Activated naive CD8-positive, alpha-beta T cell treated with anti-CD3 and anti-CD28 coated beads for 36 hours (primary cell): ENCODE results near the gene NYNRIN. TPM values are rescaled to one million over a fixed set of nuclear protein-coding genes. Genes with fewer than 3 reads are reported as not detected.

Experiments used
- DNase-seq: peaks from one replicate; pipeline ENCODE4 v3.0.0; 2021
- H3K27ac Mint-ChIP-seq: one replicate; pipeline ENCODE4 v1.8.0; 2022; ENCODE audit warnings: mild to moderate bottlenecking, moderate library complexity, mixed read lengths
- H3K27me3 Mint-ChIP-seq: one replicate; pipeline ENCODE4 v1.8.0; 2022; ENCODE audit warnings: mild to moderate bottlenecking, mixed read lengths
- H3K36me3 Mint-ChIP-seq: one replicate; pipeline ENCODE4 v1.8.0; 2021; ENCODE audit warnings: mild to moderate bottlenecking, mixed read lengths
- H3K4me1 Mint-ChIP-seq: one replicate; pipeline ENCODE4 v1.8.0; 2021; ENCODE audit warnings: mixed read lengths
- H3K4me3 Mint-ChIP-seq: one replicate; pipeline ENCODE4 v1.8.0; 2022; ENCODE audit warnings: mild to moderate bottlenecking, moderate library complexity, mixed read lengths
- H3K9me3 Mint-ChIP-seq: one replicate; pipeline ENCODE4 v1.8.0; 2022; ENCODE audit warnings: mixed read lengths
- total RNA-seq, 2 experiments: library from RNA; stranded (reverse); gene quantifications; one replicate each; pipeline ENCODE4 v1.2.3, GENCODE V29; 2021

NYNRIN gene
- total RNA-seq, 2 experiments from 2014 or later: 0.08 to 0.10 TPM

DNA sequence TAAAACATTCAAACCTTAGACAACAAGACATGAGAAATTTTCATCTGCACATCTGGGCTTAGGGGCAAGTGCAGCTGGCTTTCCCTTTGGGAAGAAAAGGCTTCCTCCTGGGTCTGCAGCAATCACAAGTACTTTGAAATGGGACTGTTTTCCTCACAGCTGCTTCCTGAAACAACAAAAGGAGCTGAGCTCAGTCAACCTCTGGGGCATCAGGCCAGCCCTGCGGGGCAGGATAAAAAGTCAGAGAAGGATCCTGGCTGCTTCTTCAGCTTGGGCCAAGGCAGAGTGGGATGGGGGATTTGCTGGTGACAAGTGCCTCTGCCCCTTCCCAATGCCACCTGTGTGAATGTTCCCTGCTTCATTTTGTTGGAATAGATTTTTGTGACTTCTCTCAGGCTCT is 59.9 kb downstream of the NYNRIN start:
- peaks cover 32% of the 10 kb centered on the region for H3K36me3 Mint-ChIP-seq
- no peak for DNase-seq
- peaks cover 14% of the 10 kb centered on the region for H3K9me3 Mint-ChIP-seq
- H3K4me1 Mint-ChIP-seq: peaks cover 13% of the 10 kb centered on the region
- no peak overlapping the region for H3K4me3 Mint-ChIP-seq
- H3K27me3 Mint-ChIP-seq: no peaks in the 10 kb centered on the region
- no peak overlapping the region for H3K27ac Mint-ChIP-seq

DNA sequence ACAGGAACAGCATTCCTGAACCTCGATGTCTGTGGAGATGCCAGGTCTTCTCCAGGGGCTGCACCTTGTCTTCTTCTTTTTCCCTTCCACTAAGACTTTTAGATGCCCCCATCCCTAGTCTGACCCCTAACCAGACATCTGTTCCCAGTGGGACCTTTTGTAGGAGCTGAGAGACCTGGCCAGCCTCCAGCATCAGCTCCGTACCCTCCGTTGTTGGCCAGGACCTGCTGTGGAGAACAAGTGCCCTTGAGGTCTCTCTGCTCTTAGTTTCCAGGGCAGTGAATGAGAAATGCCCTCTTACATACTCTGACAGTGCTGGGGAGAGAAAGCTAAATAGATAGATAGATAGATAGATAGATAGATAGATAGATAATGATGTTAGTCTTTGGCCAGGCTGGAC is 60.5 kb downstream of the NYNRIN start:
- peaks cover 17% of the 10 kb centered on the region for H3K4me1 Mint-ChIP-seq

DNA sequence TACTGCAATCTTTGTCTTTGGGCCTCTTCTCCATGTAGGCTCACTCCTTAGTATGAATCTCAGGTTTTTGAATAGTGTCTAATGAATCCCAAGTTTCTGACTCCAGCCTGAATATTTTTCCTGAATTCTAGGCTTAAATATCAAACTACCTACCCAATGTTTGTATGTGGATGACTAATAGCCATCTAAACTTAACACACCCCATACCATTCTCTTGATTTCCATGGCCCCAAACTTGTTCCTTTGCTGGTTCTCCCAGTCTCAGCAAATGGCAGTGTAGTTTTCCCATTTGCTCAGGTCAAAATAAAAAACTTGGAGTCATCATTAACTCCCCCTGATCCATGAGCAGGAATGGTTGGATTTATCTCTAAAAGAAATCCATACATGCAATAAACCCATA is 62.5 kb downstream of the NYNRIN start:
- Mint-ChIP-seq H3K4me1 (peaks cover 33% of the 10 kb centered on the region), H3K4me3 (no peak overlapping the region), H3K27ac (peak overlapping the region; percentile 22), H3K36me3 (peaks cover 34% of the 10 kb centered on the region), H3K27me3 (no peaks in the 10 kb centered on the region), H3K9me3 (peaks cover 15% of the 10 kb centered on the region)
- DNase-seq: no peak

More for the DNA sequence above, 60.5 kb downstream of the NYNRIN start:
- Mint-ChIP-seq H3K27me3 (no peaks in the 10 kb centered on the region), H3K27ac (no peak overlapping the region), H3K36me3 (peaks cover 29% of the 10 kb centered on the region), H3K4me3 (no peak overlapping the region), H3K9me3 (peaks cover 9% of the 10 kb centered on the region)
- DNase-seq: no peak

DNA sequence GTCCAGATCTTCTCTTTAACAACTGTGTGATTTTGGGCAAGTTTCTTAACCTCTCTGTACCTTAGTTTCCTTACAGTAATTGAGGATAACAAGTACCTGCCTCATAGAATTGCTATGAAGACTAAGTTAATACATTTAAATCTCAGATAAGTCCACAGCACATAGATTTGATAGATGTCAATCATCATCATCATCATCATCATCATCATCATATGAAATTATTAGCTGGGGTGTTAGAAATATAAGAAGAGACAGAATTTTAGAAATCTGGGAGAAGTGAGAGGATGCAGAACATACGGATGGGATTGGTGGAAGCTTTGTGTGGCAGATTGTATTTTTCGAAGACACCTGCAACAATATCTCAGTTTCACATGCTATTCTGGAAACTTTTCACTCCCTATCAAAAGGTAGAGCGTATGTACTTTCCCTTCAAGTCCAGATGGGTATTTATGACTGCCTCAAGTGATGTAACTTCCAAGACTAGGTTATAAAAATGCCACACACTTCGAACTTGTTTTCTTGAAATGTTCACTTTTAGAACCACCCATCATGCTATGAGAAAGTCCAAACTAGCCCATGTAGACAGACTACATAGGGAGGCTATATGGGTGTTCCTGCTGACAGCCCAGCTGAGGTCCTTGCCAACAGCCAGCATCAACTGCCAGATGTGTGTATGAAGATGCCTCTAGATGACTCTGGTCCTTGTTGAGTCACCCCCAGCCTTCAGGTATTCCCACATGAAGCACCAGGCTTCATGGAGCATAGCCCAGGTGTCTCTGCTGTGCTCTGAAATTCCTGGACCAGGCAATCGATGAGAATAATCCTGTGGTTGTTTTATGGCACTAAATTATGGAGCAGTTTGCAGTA is 64.4 kb downstream of the NYNRIN start:
- H3K4me3 Mint-ChIP-seq: no peak overlapping the region

DNA sequence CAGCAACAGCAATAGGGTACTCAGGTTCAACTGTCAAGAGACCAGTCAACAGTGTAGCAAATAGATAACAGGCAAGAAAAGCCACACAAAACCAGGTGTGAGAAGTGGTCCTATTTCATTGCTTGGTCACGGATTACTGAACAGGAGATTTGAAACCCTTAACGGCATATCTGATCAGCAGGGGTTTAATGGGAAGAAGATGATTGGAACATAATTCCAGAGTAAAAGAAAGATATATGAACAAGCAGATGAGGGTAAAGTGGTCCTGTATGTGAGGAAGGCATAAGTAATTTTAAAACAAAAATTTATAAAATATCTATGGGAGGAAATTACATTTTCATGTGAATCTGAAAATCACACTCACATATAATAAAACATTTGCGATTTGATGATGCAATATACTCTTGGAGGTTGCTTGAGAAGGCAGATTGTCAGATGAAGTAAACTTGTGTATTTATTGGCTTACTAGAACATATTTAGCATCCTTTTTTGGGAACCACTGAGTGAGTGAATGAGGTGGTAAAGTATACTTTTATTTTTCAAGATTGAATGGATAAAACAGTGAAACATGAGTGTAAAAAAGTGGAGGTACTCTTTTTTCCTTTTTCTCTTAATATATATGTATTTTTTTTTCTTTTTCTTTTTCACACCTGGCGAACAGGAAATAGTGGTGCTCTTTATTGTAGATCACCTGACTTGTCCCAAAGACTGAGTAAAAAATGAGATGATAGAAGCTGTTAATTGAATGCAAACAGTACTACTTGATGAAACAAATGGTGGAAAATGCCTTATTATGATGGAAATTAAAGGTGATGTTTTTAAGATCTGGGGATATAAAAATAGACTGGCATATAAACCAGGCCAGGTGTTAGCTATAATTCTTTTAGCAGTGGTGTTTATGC is 65.3 kb downstream of the NYNRIN start:
- peak overlapping the region; percentile 14 for H3K4me3 Mint-ChIP-seq
- peaks cover 29% of the 10 kb centered on the region for H3K36me3 Mint-ChIP-seq
- H3K27ac Mint-ChIP-seq: peak overlapping the region; percentile 83
- peaks cover 12% of the 10 kb centered on the region for H3K9me3 Mint-ChIP-seq
- H3K4me1 Mint-ChIP-seq: peaks cover 34% of the 10 kb centered on the region
- no peaks in the 10 kb centered on the region for H3K27me3 Mint-ChIP-seq
- DNase-seq: no peak

More for the DNA sequence above, 64.4 kb downstream of the NYNRIN start:
- DNase-seq: no peak
- Mint-ChIP-seq H3K36me3 (peaks cover 29% of the 10 kb centered on the region), H3K27me3 (no peaks in the 10 kb centered on the region), H3K4me1 (peaks cover 29% of the 10 kb centered on the region), H3K9me3 (peaks cover 12% of the 10 kb centered on the region), H3K27ac (peak overlapping the region; percentile 75)

DNA sequence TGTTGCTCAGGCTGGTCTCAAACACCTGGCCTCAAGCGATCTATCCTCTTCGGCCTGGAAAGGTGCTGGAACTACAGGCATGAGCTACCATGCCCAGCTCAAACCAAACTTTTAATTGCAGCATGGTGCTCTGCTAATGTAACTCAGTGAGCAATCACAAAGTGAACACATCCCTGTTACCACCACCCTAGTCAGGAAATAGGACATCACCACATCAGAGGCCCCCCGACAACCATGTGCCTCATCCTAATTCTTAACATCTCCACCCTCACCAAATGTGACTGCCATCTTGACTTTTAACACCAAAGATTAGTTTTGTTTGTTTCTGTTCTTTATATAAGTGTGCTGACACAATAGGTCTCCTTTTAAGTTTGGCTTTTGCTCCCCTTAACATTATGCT is 66.6 kb downstream of the NYNRIN start:
- no peak for DNase-seq
- Mint-ChIP-seq H3K36me3 (peaks cover 27% of the 10 kb centered on the region), H3K4me1 (peaks cover 34% of the 10 kb centered on the region), H3K27ac (peak overlapping the region; percentile 25), H3K4me3 (no peak overlapping the region), H3K9me3 (peaks cover 12% of the 10 kb centered on the region), H3K27me3 (no peaks in the 10 kb centered on the region)

DNA sequence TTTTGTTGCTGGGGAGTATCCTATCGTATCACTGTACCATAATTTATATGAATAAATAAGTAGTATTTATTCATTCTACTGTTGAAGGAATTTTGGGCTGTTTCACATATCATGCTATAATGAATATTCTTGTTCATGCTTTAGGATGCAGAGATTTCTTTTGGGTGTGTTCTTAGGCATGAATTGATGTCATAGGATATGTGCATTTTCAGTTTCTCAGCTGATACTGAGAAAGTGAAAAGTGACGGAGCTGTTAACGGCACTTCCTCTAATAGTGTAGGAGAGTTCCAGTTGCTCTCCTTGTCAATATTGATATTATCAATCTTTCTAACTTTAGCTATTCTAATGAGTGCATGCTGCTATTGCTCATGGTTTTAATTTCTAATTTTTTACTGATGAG is 67.0 kb downstream of the NYNRIN start:
- peaks cover 30% of the 10 kb centered on the region for H3K36me3 Mint-ChIP-seq
- H3K9me3 Mint-ChIP-seq: peaks cover 15% of the 10 kb centered on the region
- no peaks in the 10 kb centered on the region for H3K27me3 Mint-ChIP-seq
- no peak for DNase-seq
- peaks cover 34% of the 10 kb centered on the region for H3K4me1 Mint-ChIP-seq
- no peak overlapping the region for H3K4me3 Mint-ChIP-seq
- H3K27ac Mint-ChIP-seq: no peak overlapping the region

Other genes with a start within 250 kb of the NYNRIN start
- gene IRF9, start 237.7 kb upstream of the NYNRIN start, total RNA-seq: 100 to 1,000 TPM; 133 to 136 TPM
- gene REC8, start 226.9 kb upstream of the NYNRIN start, total RNA-seq: 10 to 100 TPM; 28.9 to 29.2 TPM
- gene IPO4, start 210.2 kb upstream of the NYNRIN start, total RNA-seq: 100 to 1,000 TPM; 152 to 161 TPM
- 10 to 100 TPM; 20.7 to 22.5 TPM for gene TM9SF1, start 203.6 kb upstream of the NYNRIN start, total RNA-seq
- gene TSSK4, start 193.3 kb upstream of the NYNRIN start, total RNA-seq: not detected
- gene CHMP4A, start 185.5 kb upstream of the NYNRIN start, total RNA-seq: 10 to 100 TPM; 54.4 to 58.9 TPM
- 10 to 100 TPM; 19.4 to 20.9 TPM for gene MDP1, start 182.9 kb upstream of the NYNRIN start, total RNA-seq
- 100 to 1,000 TPM; 194 to 201 TPM for gene NEDD8, start 166.6 kb upstream of the NYNRIN start, total RNA-seq
- 10 to 100 TPM; 44.5 to 48.4 TPM for gene GMPR2, start 166.1 kb upstream of the NYNRIN start, total RNA-seq
- gene TINF2, start 156.4 kb upstream of the NYNRIN start, total RNA-seq: 10 to 100 TPM; 68.2 to 71.1 TPM
- gene TGM1, start 135.8 kb upstream of the NYNRIN start, total RNA-seq: 1 to 10 TPM; 2.6 to 3.3 TPM
- gene RABGGTA, start 127.4 kb upstream of the NYNRIN start, total RNA-seq: 10 to 100 TPM; 34.5 to 36.1 TPM
- 1 to 10 TPM; 7.4 to 8.6 TPM for gene DHRS1, start 99.2 kb upstream of the NYNRIN start, total RNA-seq
- 10 to 100 TPM; 40.9 to 45.0 TPM for gene NOP9, start 99.2 kb upstream of the NYNRIN start, total RNA-seq
- 1 to 10 TPM; 6.0 to 6.7 TPM for gene CIDEB, start 91.0 kb upstream of the NYNRIN start, total RNA-seq
- gene LTB4R2, start 88.9 kb upstream of the NYNRIN start, total RNA-seq: 10 to 100 TPM; 11.5 TPM
- 10 to 100 TPM in 1 of 2 experiments, 1 to 10 TPM in 1; 9.3 to 10.3 TPM for gene LTB4R, start 87.5 kb upstream of the NYNRIN start, total RNA-seq
- 1 to 10 TPM in 1 of 2 experiments, under 1 TPM in 1; 0.70 to 1.0 TPM for gene ADCY4, start 63.9 kb upstream of the NYNRIN start, total RNA-seq
- 1 to 10 TPM; 5.4 to 6.3 TPM for gene RIPK3, start 59.0 kb upstream of the NYNRIN start, total RNA-seq
- gene NFATC4, start 30.8 kb upstream of the NYNRIN start, total RNA-seq: 1 to 10 TPM in 1 of 2 experiments, under 1 TPM in 1; 0.54 to 1.1 TPM
- gene CBLN3, start 30.7 kb downstream of the NYNRIN start, total RNA-seq: 1 to 10 TPM; 5.5 to 6.4 TPM
- 10 to 100 TPM; 47.3 to 48.7 TPM for gene KHNYN, start 31.0 kb downstream of the NYNRIN start, total RNA-seq
- gene SDR39U1, start 43.8 kb downstream of the NYNRIN start, total RNA-seq: 10 to 100 TPM; 57.8 to 59.0 TPM
- under 1 TPM; 0.25 to 0.50 TPM for gene CMA1, start 109.3 kb downstream of the NYNRIN start, total RNA-seq
- not detected for gene CTSG, start 177.2 kb downstream of the NYNRIN start, total RNA-seq
- gene GZMH, start 210.7 kb downstream of the NYNRIN start, total RNA-seq: 10 to 100 TPM; 48.1 to 51.4 TPM
- gene GZMB, start 235.2 kb downstream of the NYNRIN start, total RNA-seq: 1,000 to 10,000 TPM; 1,271 to 1,284 TPM